GM21360 (cell line): Measurements from ENCODE around the gene C5.
"Not testable (repeated sequence)": the region's sequence is repeated elsewhere in the genome, so short reads cannot be mapped to it uniquely, and the experiment has no call there.

Experiments
- ATAC-seq: cut with Tn5 transposase; IDR thresholded peaks from one replicate; pipeline ENCODE4 v1.9.1; 2021; ENCODE audit warnings: mild to moderate bottlenecking, moderate library complexity; ENCODE audit not compliant: unreplicated experiment

The C5 gene

DNA sequence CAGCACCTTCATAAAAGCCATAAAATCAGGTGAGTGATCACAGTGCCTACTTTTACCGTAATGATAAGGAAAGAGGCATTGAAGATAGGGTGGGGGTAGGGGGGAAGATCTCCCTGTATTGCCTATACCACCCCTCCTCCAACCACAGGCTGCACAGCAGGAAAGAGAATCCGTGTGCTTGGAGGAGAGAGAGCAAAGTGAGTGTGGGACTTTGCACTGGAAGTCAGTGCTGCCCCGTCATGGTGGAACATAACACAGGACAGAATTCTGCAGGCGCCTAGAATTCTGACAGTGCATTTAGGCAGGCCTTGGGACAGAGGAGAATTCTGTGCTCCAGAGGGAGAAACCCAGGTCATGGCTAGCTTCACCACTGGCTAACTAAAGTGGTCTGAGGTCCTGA lies 3.5 kb upstream of the C5 start:
- no peak for ATAC-seq

DNA sequence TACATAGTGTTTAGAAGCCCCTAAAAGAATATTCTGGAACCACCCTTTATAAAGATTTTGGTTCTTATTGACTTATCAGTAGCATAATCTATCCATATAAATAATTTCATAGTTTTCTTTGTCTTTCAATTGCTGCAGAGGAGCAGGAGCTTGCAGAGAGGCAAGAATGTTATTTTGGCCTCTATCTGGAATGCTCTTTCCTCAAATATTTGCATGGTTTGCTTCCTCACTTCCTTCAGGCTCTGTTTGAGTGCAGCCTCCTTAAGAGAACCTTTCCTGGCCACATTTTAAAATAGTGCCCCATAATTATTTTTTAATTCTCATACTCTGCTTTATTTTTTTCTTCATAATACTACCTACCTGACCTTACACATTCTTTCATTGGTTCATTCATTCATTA lies 1.5 kb downstream of the C5 start:
- ATAC-seq, result no peak

DNA sequence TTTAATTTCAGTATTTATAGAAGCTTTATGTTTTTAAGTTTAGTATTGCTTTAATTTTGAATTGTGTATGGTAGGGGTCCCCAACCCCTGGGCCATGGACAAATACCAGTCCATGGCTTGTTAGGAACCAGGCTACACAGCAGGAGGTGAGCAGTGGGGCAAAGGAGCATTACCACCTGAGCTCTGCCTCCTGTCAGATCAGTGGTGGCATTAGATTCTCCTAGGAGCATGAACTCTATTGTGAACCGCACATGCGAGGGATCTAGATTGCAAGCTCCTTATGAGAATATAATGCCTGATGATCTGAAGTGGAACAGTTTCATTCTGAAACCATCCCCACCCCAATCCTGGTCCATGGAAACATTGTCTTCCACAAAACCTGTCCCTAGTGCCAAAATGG lies 1.9 kb downstream of the C5 start:
- ATAC-seq, result no peak

DNA sequence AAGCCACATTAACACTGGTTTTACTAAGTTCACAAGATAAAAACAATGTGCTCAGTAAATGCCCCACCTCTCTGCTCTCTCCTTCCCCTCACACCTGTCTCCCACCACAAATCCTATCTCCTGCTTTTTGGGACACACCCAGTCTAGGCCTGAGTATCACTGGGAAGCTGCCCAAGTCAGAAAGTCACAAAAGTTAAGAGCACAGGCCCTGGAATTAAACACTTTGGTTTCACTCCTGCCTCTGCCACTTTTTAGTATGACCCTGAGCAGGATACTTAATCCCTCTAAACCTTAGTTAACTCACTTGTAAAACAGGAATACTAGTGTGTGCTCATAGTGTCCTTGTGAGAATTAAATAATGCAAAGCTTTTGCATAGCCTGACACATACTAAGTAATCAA lies 11.3 kb downstream of the C5 start:
- no peak for ATAC-seq

DNA sequence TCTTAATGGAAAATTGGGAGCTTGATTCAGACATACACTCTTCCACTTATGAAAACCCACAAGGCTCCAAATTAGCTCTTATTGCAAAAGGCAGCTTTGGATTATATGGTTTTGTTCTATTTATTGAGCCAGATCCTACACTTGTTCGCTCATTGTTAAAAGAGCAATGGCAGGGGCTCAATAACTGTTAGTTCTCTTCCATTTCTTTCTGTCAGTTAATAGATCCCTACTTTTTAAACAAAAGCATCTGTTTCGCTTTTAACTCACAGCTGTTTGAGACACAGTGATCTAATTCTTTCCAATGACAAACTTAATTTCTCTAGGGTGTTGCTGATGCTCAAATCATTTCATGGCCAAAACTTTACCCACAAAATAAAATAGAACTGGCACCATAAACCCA lies 11.7 kb downstream of the C5 start:
- ATAC-seq, result no peak

DNA sequence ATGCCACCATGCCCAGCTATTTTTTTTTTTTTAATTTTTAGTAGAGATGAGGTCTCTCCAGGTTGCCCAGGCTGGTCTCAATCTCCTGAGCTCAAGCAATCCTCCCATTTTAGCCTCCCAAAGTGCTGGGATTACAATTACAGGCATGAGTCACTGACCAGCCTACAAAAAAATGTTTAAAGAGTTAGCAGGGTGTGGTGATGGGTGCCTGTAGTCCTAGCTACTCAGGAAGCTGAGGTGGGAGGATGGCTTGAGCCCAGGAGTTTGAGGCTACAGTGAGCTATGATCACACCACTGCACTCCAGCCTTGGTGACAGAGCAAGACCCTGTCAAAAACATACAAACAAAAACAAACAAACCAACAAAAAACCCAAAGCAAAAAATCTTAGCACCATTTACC lies 14.4 kb downstream of the C5 start:
- not testable (repeated sequence) for ATAC-seq

DNA sequence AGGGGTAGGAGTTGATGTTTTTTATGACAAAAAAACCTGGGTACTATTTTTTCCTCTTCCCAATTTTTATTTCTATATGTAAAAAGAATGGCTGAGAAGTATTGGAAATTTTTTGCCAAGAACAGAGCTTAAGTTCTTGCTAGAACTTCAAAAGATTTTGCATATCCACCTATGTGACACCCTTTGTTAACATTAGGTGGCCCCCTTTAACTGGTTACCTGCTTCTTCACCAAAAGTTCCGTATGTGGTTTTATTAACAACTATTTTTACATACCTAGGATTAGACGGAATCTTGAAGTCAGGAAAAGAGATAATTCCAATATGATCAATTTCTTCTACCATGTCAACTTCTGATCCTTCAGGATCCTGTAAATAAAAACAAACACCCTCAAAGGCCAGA lies 15.5 kb downstream of the C5 start:
- ATAC-seq, result no peak

DNA sequence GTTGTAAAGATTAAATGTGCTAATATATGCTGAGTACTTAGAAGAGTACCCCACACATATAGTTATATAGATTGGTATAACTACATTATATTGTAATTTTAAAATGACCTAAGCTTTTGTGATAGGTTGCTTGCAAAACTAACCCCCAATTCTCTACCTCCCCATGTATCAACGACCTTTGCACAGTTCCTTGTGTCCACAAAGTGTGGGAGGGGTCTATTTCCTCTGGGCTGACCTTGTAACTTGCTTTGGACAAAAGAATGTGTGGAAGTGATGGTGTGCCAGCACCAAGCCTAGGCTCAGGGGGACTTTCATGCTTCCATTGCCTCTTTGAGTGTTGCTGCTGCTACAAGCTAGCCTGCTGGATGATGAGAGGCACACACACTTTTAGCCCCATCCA lies 20.6 kb downstream of the C5 start:
- no peak for ATAC-seq

DNA sequence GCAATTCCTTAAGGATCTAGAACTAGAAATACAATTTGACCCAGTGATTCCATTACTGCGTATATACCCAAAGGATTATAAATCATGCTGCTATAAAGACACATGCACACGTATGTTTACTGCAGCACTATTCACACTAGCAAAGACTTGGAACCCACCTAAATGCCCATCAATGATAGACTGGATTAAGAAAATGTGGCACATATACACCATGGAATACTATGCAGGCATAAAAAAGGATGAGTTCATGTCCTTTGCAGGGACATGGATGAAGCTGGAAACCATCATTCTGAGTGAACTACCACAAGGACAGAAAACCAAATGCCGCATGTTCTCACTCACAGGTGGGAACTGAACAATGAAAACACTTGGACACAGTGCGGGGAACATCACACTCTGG lies 21.8 kb downstream of the C5 start:
- not testable (repeated sequence) for ATAC-seq

DNA sequence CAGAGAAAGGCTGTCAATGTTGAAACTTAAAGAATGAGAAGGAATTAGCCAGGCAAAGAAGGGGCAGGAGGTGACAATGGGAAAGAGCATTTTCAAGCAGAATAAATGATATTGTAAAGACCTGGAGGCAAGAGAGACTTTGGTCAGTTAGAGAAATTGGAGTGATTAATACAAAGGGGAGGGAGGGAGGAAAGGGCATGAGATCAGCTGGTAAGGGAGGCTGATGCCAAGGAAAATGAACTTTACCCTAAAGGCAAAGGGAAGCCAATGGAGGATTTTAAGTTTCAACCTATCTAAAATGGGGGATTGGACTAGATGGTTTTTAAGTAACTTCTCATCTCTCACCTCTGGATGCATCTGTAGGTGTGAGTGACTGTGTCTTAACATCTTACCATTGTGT lies 23.3 kb downstream of the C5 start:
- no peak for ATAC-seq

DNA sequence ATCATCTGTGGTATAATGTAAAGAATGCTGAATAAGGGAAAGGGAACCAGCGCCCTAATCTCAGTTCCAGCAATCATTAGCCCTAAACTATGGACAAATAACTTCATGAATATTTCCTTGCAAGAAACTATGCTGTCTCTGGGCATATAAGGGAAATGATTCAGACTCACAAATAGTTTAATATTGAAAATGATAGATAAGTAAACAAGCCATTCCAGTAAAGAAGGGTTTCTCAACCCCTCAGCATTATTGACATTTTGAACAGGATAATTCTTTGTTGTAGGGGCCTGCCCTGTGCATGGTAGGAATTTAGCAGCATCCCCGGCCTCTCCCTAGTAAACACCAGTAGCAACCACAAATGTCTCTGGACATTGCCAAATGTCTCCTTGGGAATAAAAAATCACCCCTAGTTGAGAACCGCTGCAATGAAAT lies 23.8 kb downstream of the C5 start:
- no peak for ATAC-seq

DNA sequence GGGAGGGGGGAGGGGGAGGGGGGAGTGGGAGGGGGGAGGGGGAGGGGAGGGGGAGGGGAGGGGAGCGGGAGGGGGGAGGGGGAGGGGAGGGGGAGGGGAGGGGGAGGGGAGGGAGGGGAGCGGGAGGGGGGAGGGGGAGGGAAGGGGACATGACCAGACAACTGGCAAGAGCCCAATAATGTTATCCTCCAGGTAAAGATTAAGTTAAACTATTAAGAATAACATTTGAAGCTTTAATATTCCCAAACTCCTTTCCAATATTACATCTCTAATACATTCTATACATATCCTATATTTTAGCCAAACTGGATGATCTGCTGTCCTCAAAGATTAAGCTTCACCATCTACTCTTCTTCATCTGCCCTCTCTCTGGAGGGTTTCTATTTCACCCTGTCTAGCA lies 25.8 kb downstream of the C5 start:
- ATAC-seq, result no peak

DNA sequence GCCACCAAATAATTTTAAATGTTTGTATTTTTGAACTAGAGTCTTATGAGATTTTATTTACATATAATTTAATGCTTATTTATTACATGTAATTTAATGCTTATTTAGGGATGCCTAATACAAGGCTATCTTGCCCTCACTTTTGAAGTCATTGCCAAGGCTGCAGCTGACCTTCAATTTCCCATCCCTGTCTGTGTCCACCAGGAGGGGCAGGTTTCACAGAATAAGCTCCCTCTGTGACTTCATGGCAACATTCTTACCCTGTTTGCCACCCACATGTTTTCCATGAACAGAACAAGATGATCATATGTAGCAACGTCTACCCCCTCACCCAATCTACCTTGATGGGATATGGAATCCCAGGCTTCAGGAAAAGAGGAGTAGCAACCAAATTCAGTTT lies 27.0 kb downstream of the C5 start:
- ATAC-seq, result no peak

DNA sequence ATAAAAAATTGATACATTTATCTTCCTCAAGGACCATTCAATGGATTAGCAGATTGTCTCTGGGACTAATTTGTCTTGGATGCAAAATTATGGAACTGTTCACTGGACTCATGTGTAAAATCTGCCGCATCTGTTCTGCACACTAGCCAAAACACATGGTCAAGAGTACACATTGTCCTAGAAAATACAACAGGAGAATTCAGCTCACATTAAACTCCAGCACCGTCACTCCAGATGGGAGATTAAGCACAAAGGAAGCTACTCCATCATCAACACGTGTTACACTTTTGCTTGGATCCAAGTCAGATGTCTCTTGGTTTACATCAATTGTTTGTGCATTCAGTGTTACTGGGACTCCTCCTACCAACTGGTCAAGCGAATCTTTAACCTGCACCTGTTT lies 28.8 kb downstream of the C5 start:
- ATAC-seq, result no peak

DNA sequence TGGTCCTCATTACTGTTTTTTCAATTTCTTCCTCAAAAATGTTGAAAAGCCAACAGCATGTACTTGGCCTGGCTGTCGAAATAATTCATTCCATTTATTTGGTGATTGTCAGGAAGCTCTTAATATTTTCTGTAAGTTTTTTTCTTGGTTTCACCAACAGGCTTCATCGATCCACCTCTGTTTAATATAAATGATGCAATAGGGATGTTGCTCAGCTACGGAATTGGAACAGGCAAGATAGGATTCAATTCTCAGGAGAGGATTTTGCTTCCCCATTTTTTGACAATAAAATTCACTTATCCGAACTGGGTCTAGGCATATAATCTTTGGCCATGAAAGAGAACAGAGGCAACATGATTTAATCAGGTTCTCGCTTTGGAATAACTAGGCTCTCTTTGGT lies 30.8 kb downstream of the C5 start:
- ATAC-seq, result no peak

DNA sequence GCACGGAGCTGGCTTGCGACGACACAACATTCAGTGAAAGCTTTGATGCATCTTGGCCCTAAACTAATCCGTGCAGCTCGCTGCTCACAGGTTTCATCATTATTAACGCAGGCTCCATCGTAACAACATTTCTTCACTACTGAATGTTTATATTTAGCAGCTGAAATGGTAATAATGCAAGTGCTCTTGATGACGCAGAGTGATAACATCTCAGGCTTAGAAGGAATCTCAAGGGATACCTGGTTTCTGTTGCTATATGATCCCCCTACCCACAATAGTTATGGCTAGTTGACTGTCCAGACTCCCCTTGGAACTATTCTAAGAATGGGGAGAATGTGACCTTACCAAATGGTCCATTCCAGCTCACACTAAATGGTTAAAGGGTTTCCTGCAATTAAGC lies 36.2 kb downstream of the C5 start:
- ATAC-seq, result no peak

DNA sequence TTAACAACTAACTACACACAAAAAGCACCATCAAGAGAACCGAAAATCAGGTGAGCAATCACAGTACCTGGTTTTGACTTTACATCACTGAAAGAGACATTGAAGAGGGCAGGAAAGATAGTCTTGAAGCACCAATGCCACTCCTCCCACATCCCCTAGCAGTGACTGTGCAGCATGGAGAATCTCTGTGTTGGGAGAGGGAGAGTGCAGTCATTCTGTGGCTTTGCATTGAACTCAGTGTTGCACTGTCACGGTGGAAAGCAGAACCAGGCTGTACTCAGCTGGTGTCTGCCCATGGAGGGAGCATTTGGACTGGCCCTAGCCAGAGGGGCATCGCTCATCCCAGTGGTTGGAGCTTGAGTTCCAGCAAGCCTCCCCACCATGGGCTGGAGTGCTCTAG lies 40.4 kb downstream of the C5 start:
- ATAC-seq, result no peak

DNA sequence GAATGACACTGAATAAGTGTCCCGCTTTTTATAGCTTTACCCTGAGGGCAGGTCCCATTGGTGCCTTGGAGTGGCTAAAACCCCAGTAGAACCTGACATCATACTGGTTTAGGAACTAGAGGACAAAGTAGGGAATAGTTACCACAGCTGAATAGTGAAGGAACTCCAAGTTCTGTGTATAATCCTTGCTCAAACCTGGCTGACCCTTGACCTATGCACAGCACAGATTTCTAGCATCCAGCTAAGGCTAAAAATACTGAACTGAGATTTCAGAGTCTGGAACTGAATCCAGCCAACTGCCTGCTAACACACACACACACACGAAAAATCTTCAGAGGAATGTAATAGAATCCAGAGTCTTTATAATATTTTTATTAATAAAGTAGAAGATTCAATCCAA lies 50.8 kb downstream of the C5 start:
- ATAC-seq, result no peak

DNA sequence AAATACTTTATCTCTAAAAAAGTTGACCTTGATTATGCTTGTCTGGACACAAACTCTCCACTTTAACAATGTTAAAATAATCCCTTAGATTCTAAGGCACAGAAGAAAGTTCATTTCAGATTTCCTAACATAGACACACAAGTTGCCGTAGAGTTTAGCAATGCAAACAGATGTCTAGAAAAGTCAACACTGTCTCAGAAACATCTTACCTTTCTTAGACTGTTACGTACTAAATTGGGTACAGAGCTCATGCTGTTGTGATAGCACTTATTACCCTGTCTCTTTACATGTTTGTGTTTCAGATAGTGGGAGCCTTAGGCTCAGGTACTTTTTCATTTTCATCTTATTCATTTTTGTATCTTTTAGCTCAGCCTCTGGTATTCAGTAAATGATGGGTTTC lies 52.0 kb downstream of the C5 start:
- ATAC-seq, result no peak

DNA sequence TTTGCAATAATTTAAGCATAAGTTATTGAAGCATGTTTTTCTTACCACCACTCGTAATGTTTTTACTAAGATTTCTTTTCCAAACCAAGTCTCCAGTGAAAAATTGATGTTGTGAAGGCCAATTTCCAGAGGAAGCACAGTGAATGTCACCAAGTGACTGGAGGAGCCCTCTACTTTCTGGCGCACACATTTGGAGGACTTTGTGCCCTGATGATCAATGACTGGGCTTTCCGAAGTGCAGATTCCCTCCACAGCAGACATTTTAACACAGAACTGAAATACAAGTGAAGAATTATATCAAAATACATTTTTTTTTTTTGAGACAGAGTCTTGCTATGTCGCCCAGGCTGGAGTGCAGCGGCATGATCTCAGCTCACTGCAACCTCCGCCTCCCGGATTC lies 52.6 kb downstream of the C5 start:
- ATAC-seq, result no peak

DNA sequence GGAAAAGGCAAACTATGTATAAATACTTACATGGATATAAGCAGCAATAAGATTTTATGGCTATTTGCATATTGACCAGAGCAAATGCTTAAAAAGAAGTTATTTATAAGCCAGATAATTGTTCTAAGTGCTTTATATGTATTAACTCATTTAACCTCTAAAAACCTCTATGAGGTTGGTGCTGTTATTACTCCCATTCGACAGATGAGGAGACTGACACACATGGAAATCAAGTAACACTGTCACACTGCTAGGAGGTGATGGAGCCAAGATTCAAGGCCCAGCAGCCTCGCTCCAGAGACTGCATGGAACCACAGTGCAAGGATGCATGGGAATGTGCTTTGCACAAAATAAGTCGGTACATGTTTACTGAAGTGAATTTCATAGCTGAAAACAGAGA lies 53.7 kb downstream of the C5 start:
- ATAC-seq, result no peak

DNA sequence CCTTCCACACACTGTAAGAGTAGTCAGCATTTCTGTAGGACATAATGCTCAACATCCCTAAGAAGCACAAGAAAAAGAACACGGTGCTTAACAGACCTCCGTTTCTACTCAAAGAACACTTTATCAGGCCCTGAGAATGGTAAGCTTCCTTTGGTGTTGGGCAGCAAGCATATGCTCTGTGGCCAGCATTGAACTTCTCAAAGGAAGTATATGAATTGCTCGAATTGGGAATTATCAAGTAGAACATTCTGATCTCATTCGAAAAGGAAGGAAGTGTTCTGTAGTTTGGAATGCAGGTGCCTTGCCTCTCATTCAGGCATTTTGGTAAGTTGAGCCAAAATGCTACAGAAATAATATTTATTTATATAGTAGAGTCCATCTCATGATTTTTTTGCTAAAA lies 61.0 kb downstream of the C5 start:
- no peak for ATAC-seq

DNA sequence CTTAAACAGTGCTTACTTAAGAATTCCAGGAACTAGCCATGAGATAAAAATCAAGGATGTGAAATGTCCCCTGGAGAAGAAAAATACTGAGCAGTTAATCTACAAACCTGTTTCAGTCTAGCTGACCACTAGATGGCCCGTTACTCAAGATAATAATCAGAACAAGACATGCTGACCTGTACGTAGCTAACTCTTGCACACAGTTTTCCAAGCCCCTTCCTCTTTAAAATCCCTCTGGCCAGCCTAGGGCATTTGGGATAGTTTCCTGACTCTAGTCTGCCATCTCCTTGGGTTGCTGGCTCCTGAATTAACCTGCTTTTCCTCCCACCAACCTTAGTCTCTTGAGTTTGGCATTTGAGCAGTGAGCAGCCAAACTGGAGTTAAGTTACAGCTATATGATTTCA lies 64.3 kb downstream of the C5 start:
- no peak for ATAC-seq

DNA sequence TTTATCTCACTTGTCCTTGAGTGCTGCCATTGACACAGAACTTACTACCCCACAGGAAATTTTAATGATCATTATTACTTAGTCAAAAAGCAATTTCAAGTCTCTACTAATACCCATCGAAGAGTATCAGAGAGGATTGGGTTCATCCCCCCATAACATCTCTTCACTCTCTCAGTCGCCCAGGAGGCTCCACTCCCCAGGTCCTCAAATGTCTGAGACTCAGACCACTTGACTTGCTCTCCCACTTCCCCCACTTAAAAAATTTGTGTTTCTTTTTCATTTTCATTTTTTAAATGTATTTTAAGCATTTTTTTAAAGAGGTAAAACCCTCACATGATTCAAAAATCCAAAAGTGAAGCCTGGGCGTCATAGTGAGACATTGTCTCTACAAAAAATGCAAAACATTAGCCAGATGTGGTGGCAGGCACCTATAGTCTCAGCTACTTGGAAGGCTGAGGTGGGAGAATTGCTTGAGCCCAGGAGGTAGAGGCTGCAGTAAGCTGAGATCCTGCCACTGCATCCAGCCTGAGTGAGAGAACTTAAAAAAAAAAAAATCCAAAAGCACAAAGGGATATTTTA lies 66.7 kb downstream of the C5 start:
- ATAC-seq, result no peak
